Naive thymus-derived CD8-positive, alpha-beta T cell (primary cell): Measurements from ENCODE around the gene DMRTA1. TPM values are rescaled to one million over a fixed set of nuclear protein-coding genes. Genes with fewer than 3 reads are reported as not detected.
A peak's percentile ranks its signal among the peaks of the same experiment; 100 is the strongest.
"Not testable (repeated sequence)": the region's sequence is repeated elsewhere in the genome, so short reads cannot be mapped to it uniquely, and the experiment has no call there.

Source experiments
- ATAC-seq, 2 donors: fragments of 150-1000 bp; cut with Tn5 transposase in 1 of 2; sonication (Bioruptor Pico), chemical (Tn5 transposase) in 1 of 2; 1 replicate in 1 of 2; 2 replicates in 1 of 2; pipeline ENCODE4 v1.10.0; 2021; ENCODE audit warnings: mild to moderate bottlenecking in 2 of 2, moderate library complexity in 2 of 2
- POLR2A ChIA-PET: fragments of 350-600 bp; sonication (Branson Sonifier 250); formaldehyde crosslinking; loops from one replicate; lab custom pipeline; 2021; ENCODE audit warnings: antibody characterized with exemption; lab: Charles Lee
- DNase-seq, 10 donors: peaks; one replicate each; pipeline versions ENCODE4 v3.0.0 to v3.0.0-alpha.2; 2020 to 2022
- H3K27ac Mint-ChIP-seq, 10 donors: one replicate each; pipeline ENCODE4 v1.8.0; 2020 to 2022; ENCODE audit warnings: mild to moderate bottlenecking in 10 of 10, mixed read lengths in 10 of 10, moderate library complexity in 4 of 10, inconsistent platforms in 1 of 10
- H3K27me3 Mint-ChIP-seq, 5 donors: one replicate each; pipeline ENCODE4 v1.8.0; 2021 to 2022; ENCODE audit warnings: mixed read lengths in 5 of 5
- H3K36me3 Mint-ChIP-seq, 3 donors: one replicate each; pipeline ENCODE4 v1.8.0; 2020 to 2022; ENCODE audit warnings: mixed read lengths in 3 of 3, mild to moderate bottlenecking in 2 of 3, inconsistent platforms in 1 of 3
- H3K4me1 Mint-ChIP-seq, 4 donors: one replicate each; pipeline ENCODE4 v1.8.0; 2021 to 2022; ENCODE audit warnings: mixed read lengths in 4 of 4
- H3K4me3 Mint-ChIP-seq, 10 donors: one replicate each; pipeline ENCODE4 v1.8.0; 2020 to 2022; ENCODE audit warnings: mild to moderate bottlenecking in 10 of 10, mixed read lengths in 10 of 10, moderate library complexity in 6 of 10, inconsistent platforms in 1 of 10
- H3K9me3 Mint-ChIP-seq, 9 donors: one replicate each; pipeline ENCODE4 v1.8.0; 2020 to 2022; ENCODE audit warnings: mixed read lengths in 9 of 9, mild to moderate bottlenecking in 3 of 9, inconsistent platforms in 1 of 9, moderate library complexity in 1 of 9
- polyA plus RNA-seq, 3 donors: library from polyadenylated mRNA; unstranded; fragments of 300-500 nt; fragmentation: Illumina TruSeq; gene quantifications; one replicate each; pipeline ENCODE4 v1.2.3, GENCODE V29; 2021
- total RNA-seq, 8 experiments: library from RNA in 2 of 8; stranded (reverse) in 2 of 8; gene quantifications; one replicate each; pipeline ENCODE4 v1.2.3 and lab custom pipeline; 2021 to 2026

The DMRTA1 gene
- total and polyA plus RNA-seq, 5 experiments from 2014 or later, result 0.05 TPM; not detected in 4

DNA sequence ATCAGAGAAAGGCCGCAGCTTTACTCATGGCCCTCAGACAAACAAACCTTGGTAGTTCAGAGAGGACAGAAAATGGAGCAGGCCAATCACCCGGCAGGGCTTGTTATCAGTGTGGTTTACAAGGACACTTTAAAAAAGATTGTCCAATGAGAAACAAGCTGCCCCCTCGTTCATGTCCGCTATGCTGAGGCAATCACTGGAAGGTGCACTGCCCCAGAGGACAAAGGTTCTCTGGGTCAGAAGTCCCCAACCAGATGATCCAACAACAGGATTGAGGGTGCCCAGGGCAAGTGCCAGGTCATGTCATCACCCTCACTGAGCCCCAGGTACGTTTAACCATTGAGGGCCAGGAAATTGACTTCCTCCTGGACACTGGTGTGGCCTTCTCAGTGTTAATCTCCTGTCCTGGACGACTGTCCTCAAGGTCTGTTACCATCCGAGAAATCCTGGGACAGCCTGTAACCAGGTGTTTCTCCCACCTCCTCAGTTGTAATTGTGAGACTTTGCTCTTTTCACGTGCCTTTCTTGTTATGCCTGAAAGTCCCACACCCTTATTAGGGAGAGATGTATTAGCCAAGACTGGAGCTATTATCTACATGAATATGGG lies 9.1 kb upstream of the DMRTA1 start:
- H3K27me3 Mint-ChIP-seq, result peaks cover 2 to 21% (median 5%) of the 10 kb centered on the region in 5 donors
- POLR2A ChIA-PET, ATAC-seq, DNase-seq, H3K4me3 Mint-ChIP-seq, H3K36me3 Mint-ChIP-seq, H3K4me1 Mint-ChIP-seq, H3K27ac Mint-ChIP-seq: not testable (repeated sequence)
- H3K9me3 Mint-ChIP-seq, result peaks cover 0 to 11% (median 4%) of the 10 kb centered on the region in 9 donors

DNA sequence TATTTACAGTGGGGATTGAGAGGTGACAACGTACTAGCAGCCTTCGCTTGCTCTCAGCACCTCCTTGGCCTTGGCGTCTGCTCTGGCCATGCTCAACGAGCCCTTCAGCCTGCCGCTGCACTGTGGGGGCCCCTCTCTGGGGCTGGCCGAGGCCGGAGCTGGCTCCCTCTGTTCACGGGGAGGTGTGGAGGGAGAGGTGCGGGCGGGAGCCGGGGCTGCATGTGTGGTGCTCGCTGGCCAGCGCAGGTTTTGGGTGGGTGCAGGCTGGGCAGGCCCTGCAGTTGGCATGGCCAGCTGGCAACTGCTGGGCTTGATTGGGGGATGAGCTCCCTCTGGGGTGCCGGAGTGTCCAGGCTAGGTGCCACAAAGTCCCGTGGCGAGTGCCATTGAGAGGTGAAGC lies 5.8 kb upstream of the DMRTA1 start:
- DNase-seq (no peak), ATAC-seq (no peak)
- Mint-ChIP-seq H3K27ac (no peak overlapping the region), H3K4me1 (peaks cover 0 to 1% (median 0%) of the 10 kb centered on the region in 4 donors), H3K4me3 (no peak overlapping the region), H3K36me3 (no peaks in the 10 kb centered on the region), H3K9me3 (peaks cover 0 to 11% (median 4%) of the 10 kb centered on the region in 9 donors), H3K27me3 (peaks cover 11 to 35% (median 19%) of the 10 kb centered on the region in 5 donors)
- POLR2A ChIA-PET, result no interaction called here

DNA sequence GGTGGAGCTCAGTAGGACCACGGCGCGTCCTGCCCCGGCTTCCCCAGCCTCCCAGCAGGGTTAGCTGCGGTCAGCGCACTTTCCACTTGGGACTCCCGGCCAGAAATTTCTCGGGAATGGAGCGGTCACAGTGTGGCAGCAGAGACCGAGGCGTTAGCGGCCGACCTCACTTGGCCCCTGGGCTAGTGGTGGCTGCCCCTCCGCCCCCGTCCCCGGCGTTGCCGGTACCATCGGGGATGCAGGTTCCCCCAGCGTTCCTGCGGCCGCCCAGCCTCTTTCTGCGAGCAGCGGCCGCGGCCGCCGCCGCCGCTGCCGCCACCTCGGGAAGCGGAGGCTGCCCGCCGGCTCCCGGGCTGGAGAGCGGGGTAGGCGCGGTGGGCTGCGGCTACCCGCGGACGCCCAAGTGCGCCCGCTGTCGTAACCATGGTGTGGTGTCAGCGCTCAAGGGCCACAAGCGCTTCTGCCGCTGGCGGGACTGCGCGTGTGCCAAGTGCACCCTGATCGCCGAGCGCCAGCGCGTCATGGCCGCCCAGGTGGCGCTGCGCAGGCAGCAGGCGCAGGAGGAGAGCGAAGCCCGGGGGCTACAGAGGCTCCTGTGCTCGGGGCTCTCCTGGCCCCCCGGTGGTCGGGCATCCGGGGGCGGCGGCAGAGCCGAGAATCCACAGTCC lies 460 bp downstream of the DMRTA1 start:
- Mint-ChIP-seq H3K4me1 (peaks cover 0 to 8% (median 6%) of the 10 kb centered on the region in 4 donors), H3K4me3 (peak overlapping the region in 5 of 10 donors; percentile 18 to 61 (median 54)), H3K27me3 (peaks cover 24 to 56% (median 38%) of the 10 kb centered on the region in 5 donors), H3K9me3 (peaks cover 0 to 4% (median 0%) of the 10 kb centered on the region in 9 donors), H3K36me3 (peaks cover 0 to 5% (median 0%) of the 10 kb centered on the region in 3 donors), H3K27ac (no peak overlapping the region)
- DNase-seq (peak in 3 of 10 donors; percentile 8 to 18 (median 13)), ATAC-seq (peak; percentile 66 to 76)
- POLR2A ChIA-PET, result no interaction called here

DNA sequence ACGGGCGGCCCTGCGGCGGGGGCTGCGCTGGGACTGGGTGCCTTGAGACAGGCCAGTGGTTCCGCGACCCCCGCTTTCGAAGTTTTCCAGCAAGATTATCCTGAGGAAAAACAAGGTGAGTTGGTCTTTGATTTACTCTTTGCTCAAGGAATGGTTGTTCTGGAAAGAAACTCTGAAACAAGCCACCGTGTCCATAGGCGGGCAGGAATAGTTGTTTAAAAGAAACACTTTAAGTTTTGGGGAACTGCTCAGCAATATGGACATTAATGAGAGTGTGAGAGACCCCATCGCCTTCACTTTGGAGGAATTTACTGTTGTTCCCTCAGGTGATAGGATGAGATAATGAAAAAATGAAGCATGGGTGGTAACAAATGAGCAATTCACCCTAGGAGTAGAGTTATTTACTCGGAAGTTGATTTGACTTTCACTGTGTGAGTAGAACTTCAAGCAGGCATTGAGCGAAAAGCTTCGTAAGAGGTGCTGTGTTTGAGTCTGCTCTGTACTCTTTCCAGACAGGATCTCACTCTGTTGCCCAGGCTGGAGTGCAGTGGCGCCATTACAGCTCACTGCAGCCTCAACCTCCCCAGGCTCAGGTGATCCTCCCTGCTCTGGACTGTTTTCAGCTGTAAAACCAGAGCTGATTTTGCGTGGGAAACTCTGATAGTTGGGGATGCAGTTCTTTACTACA lies 1.1 kb downstream of the DMRTA1 start:
- H3K27me3 Mint-ChIP-seq, result peaks cover 26 to 56% (median 38%) of the 10 kb centered on the region in 5 donors
- H3K4me1 Mint-ChIP-seq, result peaks cover 0 to 8% (median 6%) of the 10 kb centered on the region in 4 donors
- no peak overlapping the region for H3K27ac Mint-ChIP-seq
- POLR2A ChIA-PET, result no interaction called here
- DNase-seq (no peak), ATAC-seq (no peak)
- peak overlapping the region in 7 of 10 donors; percentile 16 to 65 (median 45) for H3K4me3 Mint-ChIP-seq
- peaks cover 0 to 2% (median 0%) of the 10 kb centered on the region in 9 donors for H3K9me3 Mint-ChIP-seq
- peaks cover 0 to 5% (median 0%) of the 10 kb centered on the region in 3 donors for H3K36me3 Mint-ChIP-seq

DNA sequence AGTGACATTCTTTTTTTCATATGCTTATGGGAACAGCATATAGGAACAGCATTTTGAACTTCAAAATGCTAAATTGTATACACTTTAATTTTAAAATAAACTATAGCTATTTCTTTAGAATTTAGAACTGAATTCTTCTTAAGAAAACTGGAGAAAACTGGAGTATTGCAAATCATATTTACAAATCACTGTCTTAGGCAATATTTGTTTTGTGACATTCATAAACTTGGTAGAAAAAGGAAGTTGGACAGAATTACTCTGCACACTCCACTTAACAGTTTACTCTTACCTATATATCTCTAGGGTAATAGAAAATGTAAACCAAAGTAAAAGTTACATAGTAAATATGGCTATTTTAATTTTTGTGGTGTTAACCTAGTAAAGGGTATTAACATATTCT lies 3.1 kb downstream of the DMRTA1 start:
- Mint-ChIP-seq H3K27me3 (peaks cover 24 to 48% (median 35%) of the 10 kb centered on the region in 5 donors), H3K9me3 (no peaks in the 10 kb centered on the region), H3K27ac (no peak overlapping the region), H3K4me3 (no peak overlapping the region), H3K4me1 (peaks cover 0 to 8% (median 6%) of the 10 kb centered on the region in 4 donors), H3K36me3 (peaks cover 0 to 5% (median 0%) of the 10 kb centered on the region in 3 donors)
- POLR2A ChIA-PET, result no interaction called here
- no peak for DNase-seq
- ATAC-seq, result no peak

DNA sequence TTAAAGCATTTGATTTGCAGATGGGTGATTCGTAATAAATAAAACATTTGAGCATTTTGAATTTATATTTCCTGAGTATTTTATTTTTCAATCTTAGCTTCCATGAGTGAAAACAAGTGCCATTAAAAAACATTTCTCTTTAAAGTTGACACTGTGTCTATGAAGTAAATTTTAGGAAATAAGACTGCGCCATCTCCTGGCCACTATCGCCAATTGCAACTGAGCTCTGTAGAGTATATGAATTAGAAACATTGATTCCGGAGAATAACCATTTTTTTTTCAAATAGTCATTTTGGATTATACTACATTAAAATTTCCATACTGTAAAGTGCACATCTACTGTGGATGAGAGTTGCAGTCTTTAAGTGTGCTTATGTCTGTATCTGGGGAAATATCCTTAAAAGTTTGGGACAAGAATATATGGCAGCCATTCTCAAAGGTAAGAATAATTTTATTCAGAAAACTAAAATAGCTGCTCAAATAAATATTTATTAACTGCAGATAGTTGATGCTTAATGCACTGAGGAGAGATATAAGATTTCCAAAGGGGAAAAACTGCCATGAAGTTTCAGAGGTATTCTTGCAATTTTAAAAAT lies 5.9 kb downstream of the DMRTA1 start:
- ATAC-seq (no peak), DNase-seq (peak in 5 of 10 donors; percentile 7 to 37 (median 15))
- POLR2A ChIA-PET, result no interaction called here
- H3K36me3 Mint-ChIP-seq, result no peaks in the 10 kb centered on the region
- peaks cover 0 to 5% (median 4%) of the 10 kb centered on the region in 4 donors for H3K4me1 Mint-ChIP-seq
- H3K27ac Mint-ChIP-seq, result no peak overlapping the region
- no peaks in the 10 kb centered on the region for H3K9me3 Mint-ChIP-seq
- H3K4me3 Mint-ChIP-seq, result no peak overlapping the region
- peaks cover 23 to 39% (median 30%) of the 10 kb centered on the region in 5 donors for H3K27me3 Mint-ChIP-seq

DNA sequence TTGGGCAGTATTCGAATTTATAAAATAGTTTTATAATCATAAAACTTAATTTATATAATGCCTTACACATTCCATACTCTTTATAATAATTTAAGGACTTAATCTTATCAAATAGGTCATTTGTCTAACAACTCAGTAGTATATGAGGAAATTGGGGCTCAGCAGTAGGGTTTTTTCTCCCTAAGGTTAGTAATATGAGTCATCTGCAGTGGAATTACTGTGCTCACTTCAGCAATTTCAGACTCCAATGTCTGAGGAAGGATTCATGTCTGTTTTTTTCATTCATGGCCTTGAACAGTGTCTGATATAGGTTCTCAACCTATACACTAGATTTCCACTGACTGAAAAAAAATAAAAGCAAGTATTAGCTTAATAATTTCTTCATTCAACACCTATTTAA lies 7.4 kb downstream of the DMRTA1 start:
- Mint-ChIP-seq H3K4me1 (no peaks in the 10 kb centered on the region), H3K36me3 (no peaks in the 10 kb centered on the region), H3K9me3 (no peaks in the 10 kb centered on the region), H3K27ac (no peak overlapping the region), H3K27me3 (peaks cover 20 to 26% (median 24%) of the 10 kb centered on the region in 5 donors), H3K4me3 (no peak overlapping the region)
- POLR2A ChIA-PET, result no interaction called here
- no peak for ATAC-seq
- DNase-seq, result no peak

DNA sequence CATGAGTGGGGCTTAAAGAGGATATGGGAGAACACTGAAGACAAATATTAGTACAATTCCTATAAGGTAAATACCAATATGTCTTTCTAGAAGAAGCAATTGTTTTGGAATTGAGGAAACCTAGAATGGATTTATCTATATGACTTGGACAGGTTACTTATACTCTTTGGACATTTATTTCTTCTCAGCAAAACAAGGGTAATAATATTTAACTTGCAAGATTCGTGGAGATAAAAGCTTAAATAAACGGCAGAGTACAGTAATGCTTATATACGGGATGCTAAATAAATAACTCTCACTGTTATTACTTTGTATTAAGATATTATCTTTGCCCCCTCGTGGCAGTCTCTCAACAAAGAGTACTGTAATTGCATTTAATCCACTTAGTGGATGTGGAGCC lies 8.6 kb downstream of the DMRTA1 start:
- H3K9me3 Mint-ChIP-seq, result no peaks in the 10 kb centered on the region
- peaks cover 17 to 24% (median 20%) of the 10 kb centered on the region in 5 donors for H3K27me3 Mint-ChIP-seq
- H3K4me1 Mint-ChIP-seq, result no peaks in the 10 kb centered on the region
- H3K36me3 Mint-ChIP-seq, result no peaks in the 10 kb centered on the region
- H3K27ac Mint-ChIP-seq, result peak overlapping the region in 1 of 10 donors; percentile 11
- POLR2A ChIA-PET, result no interaction called here
- H3K4me3 Mint-ChIP-seq, result no peak overlapping the region
- no peak for ATAC-seq
- DNase-seq, result no peak

DNA sequence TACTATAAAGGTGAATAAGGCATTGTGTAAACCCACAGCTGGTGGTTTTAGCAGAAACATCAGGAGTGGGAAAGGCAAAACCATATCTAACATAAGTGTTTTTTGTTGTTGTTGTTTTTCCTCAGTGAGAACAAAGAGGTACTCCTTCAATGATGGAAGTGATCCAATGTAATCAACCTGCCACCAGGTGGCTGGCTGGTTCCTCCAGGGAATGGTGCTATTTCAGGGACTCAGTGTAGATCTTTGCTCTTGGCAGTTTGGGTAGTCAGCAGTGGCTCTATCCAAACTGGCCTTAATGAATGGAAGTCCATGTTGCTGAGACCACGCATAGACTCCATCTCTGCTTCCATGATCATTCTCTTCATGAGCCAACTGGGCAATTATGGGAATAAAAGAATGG lies 10.8 kb downstream of the DMRTA1 start:
- Mint-ChIP-seq H3K4me3 (no peak overlapping the region), H3K27ac (no peak overlapping the region), H3K36me3 (no peaks in the 10 kb centered on the region), H3K9me3 (no peaks in the 10 kb centered on the region), H3K4me1 (no peaks in the 10 kb centered on the region), H3K27me3 (peaks cover 12 to 28% (median 21%) of the 10 kb centered on the region in 5 donors)
- ATAC-seq, result no peak
- no peak for DNase-seq
- POLR2A ChIA-PET, result no interaction called here

DNA sequence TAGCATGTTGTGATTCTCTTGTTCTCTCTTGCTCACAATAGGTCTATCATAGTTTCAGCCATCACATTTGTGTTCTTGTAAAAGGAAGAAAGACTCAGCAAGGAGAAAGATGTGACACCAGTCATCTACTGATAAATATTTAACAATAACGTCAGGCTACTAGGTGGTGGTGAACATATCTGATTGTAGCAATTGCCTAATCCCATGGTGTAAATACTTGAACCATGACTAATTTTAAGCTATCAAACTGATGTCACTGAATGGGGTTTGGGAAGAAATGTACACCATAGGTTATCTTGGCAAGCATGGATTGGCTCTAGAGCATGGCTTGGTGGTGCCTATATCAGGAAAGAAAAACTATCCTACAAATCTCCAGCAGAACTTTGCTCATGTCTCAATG lies 16.6 kb downstream of the DMRTA1 start:
- no peak for ATAC-seq
- Mint-ChIP-seq H3K9me3 (no peaks in the 10 kb centered on the region), H3K36me3 (no peaks in the 10 kb centered on the region), H3K4me3 (no peak overlapping the region), H3K27me3 (peaks cover 3 to 12% (median 10%) of the 10 kb centered on the region in 5 donors), H3K4me1 (no peaks in the 10 kb centered on the region), H3K27ac (no peak overlapping the region)
- POLR2A ChIA-PET, result no interaction called here
- no peak for DNase-seq

DNA sequence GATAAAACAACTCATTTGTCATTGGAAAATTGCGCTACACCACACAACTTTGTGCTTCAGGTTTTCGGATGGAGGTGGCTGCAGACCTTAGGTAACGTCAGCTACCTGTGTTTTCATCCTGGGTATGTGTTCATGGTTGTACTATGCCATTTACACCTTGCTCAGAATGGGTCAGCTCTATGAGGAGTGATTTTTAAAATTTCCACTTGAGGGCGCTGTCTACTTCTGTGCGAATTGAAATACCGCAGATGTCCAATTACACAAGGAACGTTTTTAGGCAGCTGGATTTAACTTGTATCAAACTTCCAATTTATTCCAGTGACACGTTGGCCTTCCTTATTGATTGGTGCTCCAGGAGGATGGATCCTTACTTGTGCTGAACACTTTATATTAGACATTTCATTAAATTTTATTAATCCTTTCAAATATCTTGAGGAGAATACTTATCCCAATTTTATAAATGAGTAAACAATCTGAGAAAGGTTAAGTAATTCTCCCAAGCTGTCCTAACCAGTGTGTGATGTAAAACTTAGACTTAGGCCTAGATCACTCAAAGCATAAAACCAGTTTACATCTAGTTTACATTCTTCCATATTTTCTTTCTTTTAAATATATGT lies 23.4 kb downstream of the DMRTA1 start:
- Mint-ChIP-seq H3K4me1 (no peaks in the 10 kb centered on the region), H3K4me3 (no peak overlapping the region), H3K27me3 (peaks cover 0 to 3% (median 0%) of the 10 kb centered on the region in 5 donors), H3K9me3 (no peaks in the 10 kb centered on the region), H3K27ac (no peak overlapping the region), H3K36me3 (no peaks in the 10 kb centered on the region)
- POLR2A ChIA-PET, result no interaction called here
- DNase-seq (no peak), ATAC-seq (no peak)

DNA sequence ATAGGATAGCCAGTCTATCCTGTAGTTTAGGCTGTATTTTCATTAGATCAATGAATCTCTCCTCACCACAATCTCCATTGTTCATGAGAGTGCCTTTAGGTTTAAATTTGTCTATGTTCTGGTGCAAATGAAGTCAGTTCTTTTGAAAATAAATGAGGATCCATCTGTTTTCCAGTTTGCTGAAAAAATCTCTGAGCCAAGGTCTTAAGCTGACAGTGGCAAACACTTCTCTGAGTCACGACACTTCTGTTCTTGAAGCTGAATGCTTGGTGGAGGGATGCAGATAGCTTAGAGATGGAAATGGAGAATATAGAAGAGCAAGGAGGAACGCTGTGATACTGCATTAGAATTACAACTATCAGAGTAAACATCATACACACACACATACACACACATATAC lies 34.9 kb downstream of the DMRTA1 start:
- no peak for DNase-seq
- Mint-ChIP-seq H3K4me1 (no peaks in the 10 kb centered on the region), H3K27ac (no peak overlapping the region), H3K36me3 (peaks cover 0 to 18% (median 0%) of the 10 kb centered on the region in 3 donors), H3K4me3 (no peak overlapping the region), H3K27me3 (peaks cover 0 to 15% (median 3%) of the 10 kb centered on the region in 5 donors), H3K9me3 (peaks cover 2 to 40% (median 14%) of the 10 kb centered on the region in 9 donors)
- POLR2A ChIA-PET, result no interaction called here
- no peak for ATAC-seq
